ENCODE results near the gene FOXO1. TPM values are rescaled to one million over a fixed set of nuclear protein-coding genes. Genes with fewer than 3 reads are reported as not detected.

FOXO1 gene
- total RNA-seq, 1 donor from 2014 or later: 65.8 TPM

DNA sequence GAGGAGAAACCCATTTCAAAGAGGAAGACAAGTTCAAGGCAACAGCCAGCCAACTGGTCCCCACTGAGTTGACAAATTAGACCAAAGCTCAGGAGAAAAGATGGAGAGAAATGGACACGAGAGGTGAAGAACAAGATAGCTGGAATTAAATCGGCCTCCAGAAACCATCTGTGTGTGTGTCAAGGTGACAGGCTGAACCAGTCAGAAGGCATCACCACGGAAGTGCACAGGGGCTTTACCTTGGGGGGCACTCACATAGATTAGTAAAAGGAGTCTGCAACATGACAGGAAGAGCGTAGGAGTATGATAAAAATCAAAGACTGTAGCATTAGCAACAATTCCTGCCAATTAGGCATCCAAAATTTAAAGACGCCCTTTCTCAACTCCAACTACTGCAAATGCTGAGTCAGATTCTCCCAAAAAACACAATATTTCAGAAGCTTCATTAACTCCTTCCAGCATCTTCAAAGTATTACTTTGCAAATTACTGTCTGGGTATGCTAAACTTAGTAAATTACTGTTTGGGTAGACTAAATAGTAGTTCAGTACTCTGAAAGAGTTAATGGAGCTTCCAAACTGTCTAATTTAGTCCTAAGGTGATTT, 66.2 kb downstream of the FOXO1 start:
- peaks cover 38% of the 10 kb centered on the region for H3K4me1 Mint-ChIP-seq (ENCODE audit: unreplicated experiment)
- no peak overlapping the region for H3K27ac Mint-ChIP-seq (ENCODE audit: unreplicated experiment)

GRCh38 chr13:40599747-40600146, 66.7 kb downstream of the FOXO1 start:
- TF ChIP-seq, protein P1, sequence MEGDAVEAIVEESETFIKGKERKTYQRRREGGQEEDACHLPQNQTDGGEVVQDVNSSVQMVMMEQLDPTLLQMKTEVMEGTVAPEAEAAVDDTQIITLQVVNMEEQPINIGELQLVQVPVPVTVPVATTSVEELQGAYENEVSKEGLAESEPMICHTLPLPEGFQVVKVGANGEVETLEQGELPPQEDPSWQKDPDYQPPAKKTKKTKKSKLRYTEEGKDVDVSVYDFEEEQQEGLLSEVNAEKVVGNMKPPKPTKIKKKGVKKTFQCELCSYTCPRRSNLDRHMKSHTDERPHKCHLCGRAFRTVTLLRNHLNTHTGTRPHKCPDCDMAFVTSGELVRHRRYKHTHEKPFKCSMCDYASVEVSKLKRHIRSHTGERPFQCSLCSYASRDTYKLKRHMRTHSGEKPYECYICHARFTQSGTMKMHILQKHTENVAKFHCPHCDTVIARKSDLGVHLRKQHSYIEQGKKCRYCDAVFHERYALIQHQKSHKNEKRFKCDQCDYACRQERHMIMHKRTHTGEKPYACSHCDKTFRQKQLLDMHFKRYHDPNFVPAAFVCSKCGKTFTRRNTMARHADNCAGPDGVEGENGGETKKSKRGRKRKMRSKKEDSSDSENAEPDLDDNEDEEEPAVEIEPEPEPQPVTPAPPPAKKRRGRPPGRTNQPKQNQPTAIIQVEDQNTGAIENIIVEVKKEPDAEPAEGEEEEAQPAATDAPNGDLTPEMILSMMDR (IDR thresholded peaks at IDR 0.05; ENCODE audit: unreplicated experiment): no peak
- DNase-seq (ENCODE audit: low spot score): no peak
- H3K27ac Mint-ChIP-seq (ENCODE audit: unreplicated experiment): no peak overlapping the region
- no peaks in the 10 kb centered on the region for H3K36me3 Mint-ChIP-seq (ENCODE audit: low read depth, unreplicated experiment)
- H3K4me1 Mint-ChIP-seq (ENCODE audit: unreplicated experiment): peaks cover 39% of the 10 kb centered on the region
- H3K9me3 Mint-ChIP-seq (ENCODE audit: unreplicated experiment): no peaks in the 10 kb centered on the region
- H3K4me3 Mint-ChIP-seq (ENCODE audit: unreplicated experiment): no peak overlapping the region
- H3K27me3 Mint-ChIP-seq (ENCODE audit: unreplicated experiment): peaks cover 6% of the 10 kb centered on the region

More for the DNA sequence above, 66.2 kb downstream of the FOXO1 start:
- Mint-ChIP-seq H3K4me3 (ENCODE audit: unreplicated experiment) (no peak overlapping the region), H3K36me3 (ENCODE audit: low read depth, unreplicated experiment) (no peaks in the 10 kb centered on the region), H3K9me3 (ENCODE audit: unreplicated experiment) (no peaks in the 10 kb centered on the region), H3K27me3 (ENCODE audit: unreplicated experiment) (peaks cover 6% of the 10 kb centered on the region)
- DNase-seq (ENCODE audit: low spot score): no peak
- TF ChIP-seq, protein P1 (IDR thresholded peaks at IDR 0.05; ENCODE audit: unreplicated experiment): no peak

- Mint-ChIP-seq H3K27ac (ENCODE audit: unreplicated experiment) (no peak overlapping the region), H3K36me3 (ENCODE audit: low read depth, unreplicated experiment) (no peaks in the 10 kb centered on the region), H3K9me3 (ENCODE audit: unreplicated experiment) (no peaks in the 10 kb centered on the region), H3K27me3 (ENCODE audit: unreplicated experiment) (peaks cover 6% of the 10 kb centered on the region), H3K4me3 (ENCODE audit: unreplicated experiment) (no peak overlapping the region), H3K4me1 (ENCODE audit: unreplicated experiment) (peaks cover 41% of the 10 kb centered on the region)
- TF ChIP-seq, protein P1 (IDR thresholded peaks at IDR 0.05; ENCODE audit: unreplicated experiment): no peak
- DNase-seq (ENCODE audit: low spot score): no peak
These were observed 67.3 kb downstream of the FOXO1 start for GRCh38 chr13:40599124-40599523.

- no peak overlapping the region for H3K27ac Mint-ChIP-seq (ENCODE audit: unreplicated experiment)
- peaks cover 6% of the 10 kb centered on the region for H3K27me3 Mint-ChIP-seq (ENCODE audit: unreplicated experiment)
- H3K9me3 Mint-ChIP-seq (ENCODE audit: unreplicated experiment): no peaks in the 10 kb centered on the region
- DNase-seq (ENCODE audit: low spot score): no peak
- no peaks in the 10 kb centered on the region for H3K36me3 Mint-ChIP-seq (ENCODE audit: low read depth, unreplicated experiment)
- no peak overlapping the region for H3K4me3 Mint-ChIP-seq (ENCODE audit: unreplicated experiment)
- peaks cover 44% of the 10 kb centered on the region for H3K4me1 Mint-ChIP-seq (ENCODE audit: unreplicated experiment)
- TF ChIP-seq, protein P1 (IDR thresholded peaks at IDR 0.05; ENCODE audit: unreplicated experiment): no peak
These were observed 67.9 kb downstream of the FOXO1 start for GRCh38 chr13:40598569-40598968.

GRCh38 chr13:40597735-40598365, 68.6 kb downstream of the FOXO1 start:
- TF ChIP-seq, protein P1 (IDR thresholded peaks at IDR 0.05; ENCODE audit: unreplicated experiment): no peak
- no peaks in the 10 kb centered on the region for H3K9me3 Mint-ChIP-seq (ENCODE audit: unreplicated experiment)
- H3K27me3 Mint-ChIP-seq (ENCODE audit: unreplicated experiment): peaks cover 6% of the 10 kb centered on the region
- DNase-seq (ENCODE audit: low spot score): no peak
- peaks cover 47% of the 10 kb centered on the region for H3K4me1 Mint-ChIP-seq (ENCODE audit: unreplicated experiment)
- no peak overlapping the region for H3K4me3 Mint-ChIP-seq (ENCODE audit: unreplicated experiment)
- H3K27ac Mint-ChIP-seq (ENCODE audit: unreplicated experiment): peak overlapping the region; percentile 76
- H3K36me3 Mint-ChIP-seq (ENCODE audit: low read depth, unreplicated experiment): no peaks in the 10 kb centered on the region
